Muscle layer of colon (tissue), 2 donors: Measurements from ENCODE around the gene PAQR3.
A peak's percentile ranks its signal among the peaks of the same experiment; 100 is the strongest.

Experiments
- H3K27ac ChIP-seq: one replicate; pipeline ENCODE4 v1.7.0; 2013; ENCODE audit warnings: low read depth, mild to moderate bottlenecking, low read length, moderate library complexity
- H3K27me3 ChIP-seq, 2 donors: one replicate each; pipeline ENCODE4 v1.7.0; 2013; ENCODE audit warnings: low read length in 2 of 2, mild to moderate bottlenecking in 2 of 2; ENCODE audit not compliant: insufficient read depth in 2 of 2, control insufficient read depth in 1 of 2
- H3K36me3 ChIP-seq: one replicate; pipeline ENCODE4 v1.7.0; 2013; ENCODE audit warnings: mild to moderate bottlenecking, low read length; ENCODE audit not compliant: insufficient read depth
- H3K4me1 ChIP-seq: one replicate; pipeline ENCODE4 v1.7.0; 2013; ENCODE audit warnings: mild to moderate bottlenecking, low read length; ENCODE audit not compliant: insufficient read depth
- H3K4me3 ChIP-seq, 2 donors: one replicate each; pipeline ENCODE4 v1.7.0; 2013; ENCODE audit warnings: low read length in 2 of 2, low read depth in 1 of 2, mild to moderate bottlenecking in 1 of 2, moderate library complexity in 1 of 2
- H3K9ac ChIP-seq: one replicate; pipeline ENCODE4 v1.7.0; 2013; ENCODE audit warnings: low read length
- H3K9me3 ChIP-seq: one replicate; pipeline ENCODE4 v1.7.0; 2013; ENCODE audit warnings: mild to moderate bottlenecking, low read length
- donor health status: abdominal sarcoma.
- donor health status: Adenocarcinoma of cecum.

Gene PAQR3

GRCh38 chr4:78938868-78939666 lies at the start of gene PAQR3:
TSS of gene PAQR3 (minus strand) at chr4:78939438. CDS start at chr4:78939224, 214 bp downstream.
- Histone ChIP-seq H3K27ac (peak within 1 kb of the TSS; percentile 54), H3K4me1 (peaks cover 13% of the 10 kb centered on the region), H3K4me3 (peak within 1 kb of the TSS; percentile 82 to 85), H3K9me3 (no peaks in the 10 kb centered on the region), H3K9ac (peak within 1 kb of the TSS; percentile 81), H3K27me3 (no peaks in the 10 kb centered on the region), H3K36me3 (no peaks in the 10 kb centered on the region)

- Histone ChIP-seq H3K9me3 (no peaks in the 10 kb centered on the region), H3K27ac (no peak overlapping the region), H3K9ac (no peak overlapping the region), H3K4me1 (no peaks in the 10 kb centered on the region), H3K27me3 (no peaks in the 10 kb centered on the region), H3K36me3 (no peaks in the 10 kb centered on the region), H3K4me3 (no peak overlapping the region)
Observed at GRCh38 chr4:78987683-78988082, 48.4 kb upstream of the PAQR3 start.

GRCh38 chr4:78984593-78984992 lies 45.4 kb upstream of the PAQR3 start:
- H3K9me3 ChIP-seq = no peaks in the 10 kb centered on the region
- H3K9ac ChIP-seq = no peak overlapping the region
- no peaks in the 10 kb centered on the region for H3K4me1 ChIP-seq
- H3K27ac ChIP-seq = no peak overlapping the region
- H3K4me3 ChIP-seq = no peak overlapping the region
- no peaks in the 10 kb centered on the region for H3K27me3 ChIP-seq
- H3K36me3 ChIP-seq = no peaks in the 10 kb centered on the region

- Histone ChIP-seq H3K9me3 (no peaks in the 10 kb centered on the region), H3K4me1 (peaks cover 6% of the 10 kb centered on the region), H3K27ac (no peak overlapping the region), H3K36me3 (no peaks in the 10 kb centered on the region), H3K27me3 (no peaks in the 10 kb centered on the region), H3K4me3 (no peak overlapping the region), H3K9ac (no peak overlapping the region)
Observed at GRCh38 chr4:78975865-78976264, 36.6 kb upstream of the PAQR3 start.

- no peaks in the 10 kb centered on the region for H3K36me3 ChIP-seq
- no peaks in the 10 kb centered on the region for H3K9me3 ChIP-seq
- H3K27me3 ChIP-seq = no peaks in the 10 kb centered on the region
- no peak overlapping the region for H3K9ac ChIP-seq
- no peak overlapping the region for H3K27ac ChIP-seq
- no peak overlapping the region for H3K4me3 ChIP-seq
- peaks cover 6% of the 10 kb centered on the region for H3K4me1 ChIP-seq
Observed at GRCh38 chr4:78971776-78972175, 32.5 kb upstream of the PAQR3 start.

- Histone ChIP-seq H3K9me3 (no peaks in the 10 kb centered on the region), H3K4me3 (no peak overlapping the region), H3K9ac (no peak overlapping the region), H3K27me3 (no peaks in the 10 kb centered on the region), H3K4me1 (peaks cover 6% of the 10 kb centered on the region), H3K36me3 (no peaks in the 10 kb centered on the region), H3K27ac (no peak overlapping the region)
Observed at GRCh38 chr4:78971326-78971725, 32.1 kb upstream of the PAQR3 start.

GRCh38 chr4:78962597-78963115 lies 23.4 kb upstream of the PAQR3 start:
- Histone ChIP-seq H3K4me1 (no peaks in the 10 kb centered on the region), H3K4me3 (no peak overlapping the region), H3K9me3 (no peaks in the 10 kb centered on the region), H3K27ac (no peak overlapping the region), H3K36me3 (no peaks in the 10 kb centered on the region), H3K27me3 (no peaks in the 10 kb centered on the region), H3K9ac (no peak overlapping the region)

- no peak overlapping the region for H3K9ac ChIP-seq
- H3K27ac ChIP-seq = no peak overlapping the region
Observed at GRCh38 chr4:78960926-78961325, 21.7 kb upstream of the PAQR3 start.

GRCh38 chr4:78956975-78957374 lies 17.7 kb upstream of the PAQR3 start:
- no peak overlapping the region for H3K4me3 ChIP-seq
- no peaks in the 10 kb centered on the region for H3K27me3 ChIP-seq
- no peaks in the 10 kb centered on the region for H3K9me3 ChIP-seq
- H3K36me3 ChIP-seq = no peaks in the 10 kb centered on the region
- no peaks in the 10 kb centered on the region for H3K4me1 ChIP-seq
- no peak overlapping the region for H3K27ac ChIP-seq
- H3K9ac ChIP-seq = no peak overlapping the region

More at GRCh38 chr4:78960926-78961325, 21.7 kb upstream of the PAQR3 start:
- Histone ChIP-seq H3K9me3 (no peaks in the 10 kb centered on the region), H3K4me3 (no peak overlapping the region), H3K36me3 (no peaks in the 10 kb centered on the region), H3K4me1 (no peaks in the 10 kb centered on the region), H3K27me3 (no peaks in the 10 kb centered on the region)

GRCh38 chr4:78953769-78954666 lies 14.8 kb upstream of the PAQR3 start:
- no peaks in the 10 kb centered on the region for H3K9me3 ChIP-seq
- no peak overlapping the region for H3K27ac ChIP-seq
- no peaks in the 10 kb centered on the region for H3K36me3 ChIP-seq
- H3K27me3 ChIP-seq = no peaks in the 10 kb centered on the region
- no peak overlapping the region for H3K4me3 ChIP-seq
- no peaks in the 10 kb centered on the region for H3K4me1 ChIP-seq
- H3K9ac ChIP-seq = no peak overlapping the region

- Histone ChIP-seq H3K27me3 (no peaks in the 10 kb centered on the region), H3K9ac (no peak overlapping the region), H3K27ac (no peak overlapping the region), H3K4me3 (no peak overlapping the region), H3K36me3 (no peaks in the 10 kb centered on the region), H3K4me1 (no peaks in the 10 kb centered on the region), H3K9me3 (no peaks in the 10 kb centered on the region)
Observed at GRCh38 chr4:78953231-78953630, 14.0 kb upstream of the PAQR3 start.
